A549 (cell line): ENCODE measurements around the gene CDCP1. TPM values are rescaled to one million over a fixed set of nuclear protein-coding genes. Genes with fewer than 3 reads are reported as not detected.
A peak's percentile ranks its signal among the peaks of the same experiment; 100 is the strongest.

ENCODE experiments used
- ATAC-seq, 2 experiments: fragments of 200-7000 bp in 1 of 2; fragments of >200 bp in 1 of 2; cut with Nextera tagmentation in 1 of 2; cut with Tn5 transposase in 1 of 2; 3 replicates each; pipeline versions ENCODE4 v1.8.0 to v1.9.1; 2018 to 2020; ENCODE audit warnings: mild to moderate bottlenecking in 1 of 2, moderate library complexity in 1 of 2
- CTCF ChIA-PET: fragments of 300-600 bp; sonication (Branson Sonifier 250); formaldehyde crosslinking; extraction: SDS; loops from one replicate; lab custom pipeline; 2021; ENCODE audit warnings: antibody characterized with exemption, inconsistent platforms; lab: Yijun Ruan, JAX
- POLR2A ChIA-PET: fragments of 350-600 bp; formaldehyde crosslinking; extraction: SDS; loops from one replicate; lab custom pipeline; 2021; ENCODE audit warnings: antibody characterized with exemption, inconsistent platforms; lab: Yijun Ruan, JAX
- DNase-seq, 2 experiments: peaks; one replicate each; pipeline versions ENCODE4 v3.0.0 to v3.0.0-alpha.2; 2011 to 2016; ENCODE audit warnings: low read depth in 1 of 2, low spot score in 1 of 2
- FAIRE-seq: peaks from 2 replicates; lab custom pipeline; 2011; peaks lifted over from hg19 to GRCh38; lab: Jason Lieb, UNC
- H3K27ac ChIP-seq, 2 experiments: fragments of >200 bp; sonication (Bioruptor Twin); formaldehyde crosslinking; 3 replicates each; pipeline ENCODE4 v1.5.1; 2016 to 2017
- H3K4me1 ChIP-seq: fragments of >200 bp; sonication (Bioruptor Twin); formaldehyde crosslinking; 3 replicates; pipeline ENCODE4 v1.6.1; 2016
- H3K4me2 ChIP-seq: fragments of >200 bp; sonication (Bioruptor Twin); formaldehyde crosslinking; 3 replicates; pipeline ENCODE4 v1.6.1; 2016
- H3K4me3 ChIP-seq: fragments of >200 bp; sonication (Bioruptor Twin); formaldehyde crosslinking; 3 replicates; pipeline ENCODE4 v1.5.1; 2016
- H3K9me3 ChIP-seq: fragments of >200 bp; sonication (Bioruptor Twin); formaldehyde crosslinking; 3 replicates; pipeline ENCODE4 v1.6.1; 2016
- ATOH8 ChIP-seq: fragments of 250-450 bp; sonication (Bioruptor Pico); IDR thresholded peaks from 2 replicates; pipeline ENCODE4 v1.5.0; 2020; ENCODE audit warnings: low read depth, mild to moderate bottlenecking, moderate library complexity
- BHLHE40 ChIP-seq: IDR thresholded peaks from 2 replicates; pipeline ENCODE4 v1.6.1; 2012; ENCODE audit warnings: low read depth, low read length, inconsistent platforms
- CEBPB ChIP-seq, 2 experiments: fragments of >200 bp in 1 of 2; sonication (Bioruptor Twin) in 1 of 2; formaldehyde crosslinking in 1 of 2; IDR thresholded peaks; 2 replicates each; pipeline ENCODE4 v1.6.1; 2012 to 2016
- CHD2 ChIP-seq: fragments of 150-350 bp; IDR thresholded peaks from 2 replicates; pipeline ENCODE4 v1.6.1; 2014; ENCODE audit warnings: low read length; ENCODE audit not compliant: partially characterized antibody
- CHD4 ChIP-seq: fragments of 200-600 bp; sonication (generic); IDR thresholded peaks from 2 replicates; pipeline ENCODE4 v1.6.1; 2016; ENCODE audit warnings: antibody characterized with exemption, mild to moderate bottlenecking, borderline replicate concordance
- EHF ChIP-seq: fragments of 250-450 bp; sonication (Bioruptor Pico); IDR thresholded peaks from 2 replicates; pipeline ENCODE4 v1.5.0; 2020; ENCODE audit warnings: mild to moderate bottlenecking
- EHMT2 ChIP-seq: fragments of 200-600 bp; sonication (generic); IDR thresholded peaks from 2 replicates; pipeline ENCODE4 v1.6.1; 2016; ENCODE audit warnings: antibody characterized with exemption, low read depth, mild to moderate bottlenecking, moderate library complexity
- FOSB ChIP-seq: fragments of 250-450 bp; sonication (Bioruptor Pico); IDR thresholded peaks from 2 replicates; pipeline ENCODE4 v1.5.0; 2020; ENCODE audit warnings: mild to moderate bottlenecking, moderate library complexity
- HMGXB4 ChIP-seq: fragments of 250-450 bp; sonication (Bioruptor Pico); IDR thresholded peaks from 2 replicates; pipeline ENCODE4 v1.5.0; 2021; ENCODE audit warnings: mild to moderate bottlenecking, moderate library complexity, borderline replicate concordance
- HOXA7 ChIP-seq: fragments of 250-450 bp; sonication (Bioruptor Pico); IDR thresholded peaks from 2 replicates; pipeline ENCODE4 v1.5.0; 2020; ENCODE audit warnings: mild to moderate bottlenecking, moderate library complexity
- KDM5A ChIP-seq: fragments of 200-600 bp; sonication (generic); IDR thresholded peaks from 2 replicates; pipeline ENCODE4 v1.6.1; 2016; ENCODE audit warnings: antibody characterized with exemption, mild to moderate bottlenecking
- NFE2L2 ChIP-seq: fragments of 150-350 bp; conservative IDR thresholded peaks from 2 replicates; pipeline ENCODE4 v1.6.1; 2014; ENCODE audit warnings: low read length
- NPAS2 ChIP-seq: fragments of 250-450 bp; sonication (Bioruptor Pico); IDR thresholded peaks from 2 replicates; pipeline ENCODE4 v1.8.0; 2022; ENCODE audit warnings: mild to moderate bottlenecking, moderate library complexity, borderline replicate concordance
- PHF8 ChIP-seq: fragments of 200-600 bp; sonication (generic); IDR thresholded peaks from 2 replicates; pipeline ENCODE4 v1.6.1; 2016; ENCODE audit warnings: low read depth, mild to moderate bottlenecking, antibody characterized with exemption, moderate library complexity, borderline replicate concordance
- POLR2A ChIP-seq: IDR thresholded peaks from 2 replicates; pipeline ENCODE4 v1.6.1; 2012; ENCODE audit warnings: mild to moderate bottlenecking, low read length
- POLR2AphosphoS2 ChIP-seq: conservative IDR thresholded peaks from 2 replicates; pipeline ENCODE4 v1.6.1; 2012; ENCODE audit warnings: low read length, improper control_type of control experiment, inconsistent platforms
- RARB ChIP-seq: fragments of 250-450 bp; sonication (Bioruptor Pico); IDR thresholded peaks from 2 replicates; pipeline ENCODE4 v1.8.0; 2021; ENCODE audit warnings: mild to moderate bottlenecking, moderate library complexity
- RCOR1 ChIP-seq: fragments of 150-350 bp; IDR thresholded peaks from 2 replicates; pipeline ENCODE4 v1.6.1; 2014; ENCODE audit warnings: antibody characterized with exemption, low read length, low read depth
- RFX5 ChIP-seq: fragments of 450-650 bp; IDR thresholded peaks from 2 replicates; pipeline ENCODE4 v1.7.1; 2014; ENCODE audit warnings: antibody characterized with exemption, mild to moderate bottlenecking, moderate library complexity
- SMC3 ChIP-seq: fragments of >200 bp; sonication (Bioruptor Twin); formaldehyde crosslinking; IDR thresholded peaks from 3 replicates; pipeline ENCODE4 v1.6.1; 2018; ENCODE audit warnings: inconsistent platforms
- TFCP2L1 ChIP-seq: fragments of 250-450 bp; sonication (Bioruptor Pico); IDR thresholded peaks from 2 replicates; pipeline ENCODE4 v1.5.0; 2021; ENCODE audit warnings: mild to moderate bottlenecking
- TP53 ChIP-seq: fragments of 250-450 bp; sonication (Bioruptor Pico); IDR thresholded peaks from 2 replicates; pipeline ENCODE4 v1.5.0; 2021; ENCODE audit warnings: mild to moderate bottlenecking, moderate library complexity
- USF2 ChIP-seq: fragments of 450-650 bp; IDR thresholded peaks from 2 replicates; pipeline ENCODE4 v1.6.1; 2014; ENCODE audit warnings: antibody characterized with exemption
- ZFP36 ChIP-seq: fragments of 450-650 bp; IDR thresholded peaks from 2 replicates; pipeline ENCODE4 v1.6.1; 2014; ENCODE audit warnings: borderline replicate concordance; ENCODE audit not compliant: partially characterized antibody
- ZSCAN20 ChIP-seq: fragments of 250-450 bp; sonication (Bioruptor Pico); IDR thresholded peaks from 2 replicates; pipeline ENCODE4 v1.8.0; 2022; ENCODE audit warnings: mild to moderate bottlenecking, moderate library complexity
- WGBS: methylation state at CpG from one replicate; pipeline ENCODE4 v1.1.6; 2017; ENCODE audit errors: missing lambda C conversion rate; 5-methylcytosine and 5-hydroxymethylcytosine counted together
- polyA plus RNA-seq, 4 experiments: library from polyadenylated mRNA; depleted of rRNA in 3 of 4; stranded (reverse); fragments of >200 nt; fragmentation: RNase III in 1 of 4; extraction: RNeasy Plus Mini Kit Qiagen cat#74134 plus additional on column Dnase treatment in 1 of 4; gene quantifications; 2 replicates in 3 of 4; 3 replicates in 1 of 4; pipeline ENCODE4 v1.2.3, GENCODE V29; 2011 to 2017
- TF ChIP-seq, protein P1 (sequence below): fragments of 150-350 bp; IDR thresholded peaks from 2 replicates; pipeline ENCODE4 v1.6.1; 2014; ENCODE audit warnings: low read depth, mild to moderate bottlenecking, low read length
- TF ChIP-seq, protein P2 (sequence below): IDR thresholded peaks from 2 replicates; pipeline ENCODE4 v1.6.1; 2012; ENCODE audit warnings: low read depth, borderline replicate concordance
- TF ChIP-seq, protein P3 (sequence below): fragments of >200 bp; sonication (Bioruptor Twin); formaldehyde crosslinking; IDR thresholded peaks from 3 replicates; pipeline ENCODE4 v1.6.1; 2016

Gene CDCP1
- polyA plus RNA-seq, 2 of the 4 experiments (the other 2 are of a cell fraction), result 3.0 to 9.9 TPM

- WGBS, result 100% methylated on average over 1 of the region's 1 CpG
- no peaks in the 10 kb centered on the region for H3K4me1 ChIP-seq
- H3K9me3 ChIP-seq, result no peaks in the 10 kb centered on the region
- H3K27ac ChIP-seq, result no peak overlapping the region
- H3K4me3 ChIP-seq, result no peak overlapping the region
- no peak for TF ChIP-seq PHF8
- TF ChIP-seq HOXA7, result no peak
- TF ChIP-seq BHLHE40, result no peak
- no peak for TF ChIP-seq CHD4
- no peak for TF ChIP-seq KDM5A
- no peak for TF ChIP-seq NFE2L2
- TF ChIP-seq SMC3, result no peak
- TF ChIP-seq POLR2AphosphoS2, result no peak
- TF ChIP-seq CHD2, result no peak
- TF ChIP-seq, protein P1, sequence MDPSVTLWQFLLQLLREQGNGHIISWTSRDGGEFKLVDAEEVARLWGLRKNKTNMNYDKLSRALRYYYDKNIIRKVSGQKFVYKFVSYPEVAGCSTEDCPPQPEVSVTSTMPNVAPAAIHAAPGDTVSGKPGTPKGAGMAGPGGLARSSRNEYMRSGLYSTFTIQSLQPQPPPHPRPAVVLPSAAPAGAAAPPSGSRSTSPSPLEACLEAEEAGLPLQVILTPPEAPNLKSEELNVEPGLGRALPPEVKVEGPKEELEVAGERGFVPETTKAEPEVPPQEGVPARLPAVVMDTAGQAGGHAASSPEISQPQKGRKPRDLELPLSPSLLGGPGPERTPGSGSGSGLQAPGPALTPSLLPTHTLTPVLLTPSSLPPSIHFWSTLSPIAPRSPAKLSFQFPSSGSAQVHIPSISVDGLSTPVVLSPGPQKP, result no peak
- no peak for TF ChIP-seq EHF (CRISPR knock-in tag)
- no peak for TF ChIP-seq ATOH8 (CRISPR knock-in tag)
- no peak for TF ChIP-seq CEBPB (IDR thresholded peaks at IDR 0.05)
- no peak for TF ChIP-seq RARB (CRISPR knock-in tag)
- TF ChIP-seq FOSB (CRISPR knock-in tag), result no peak
- DNase-seq (no peak), FAIRE-seq (no peak), ATAC-seq (no peak)
- ChIA-PET POLR2A (no interaction called here), CTCF (interaction anchor here (1.1 kb wide), 2 partner anchors 12 to 131 kb away, joined by 3 to 4 read pairs; no protein-coding TSS in a partner anchor)
- no peak overlapping the region for H3K4me2 ChIP-seq
Measured at GRCh38 chr3:45079715-45080114, 66.5 kb downstream of the CDCP1 start.

DNA sequence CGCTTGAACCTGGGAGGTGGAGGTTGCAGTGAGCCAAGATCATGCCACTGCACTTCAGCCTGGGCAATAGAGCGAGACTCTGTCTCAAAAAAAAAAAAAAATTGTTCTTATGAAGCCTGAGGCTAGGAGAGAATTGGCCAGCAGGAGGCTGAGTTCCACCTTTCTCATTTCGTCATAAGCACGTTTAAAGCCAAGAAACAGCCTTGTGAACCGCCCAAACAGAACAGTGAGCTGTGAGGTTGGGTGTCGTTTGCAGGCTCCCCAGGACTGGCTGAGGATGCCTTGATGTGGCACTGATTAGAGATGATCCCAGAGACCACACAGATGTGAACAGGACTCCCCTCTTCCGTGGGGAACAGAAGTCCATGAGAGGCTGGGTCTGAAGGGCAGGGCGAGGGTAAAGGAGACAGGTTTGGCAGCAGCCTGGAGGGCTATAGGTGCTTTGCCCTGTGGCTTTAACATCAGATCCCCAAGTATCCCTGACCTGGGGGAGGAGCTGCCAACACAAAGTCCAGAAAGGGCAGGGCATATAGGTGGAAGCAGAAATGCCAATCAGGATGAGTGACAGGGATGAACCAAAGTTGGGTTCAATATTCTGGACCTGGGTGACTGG, 67.2 kb downstream of the CDCP1 start:
- TF ChIP-seq RCOR1 (no peak), RARB (CRISPR knock-in tag) (no peak), TP53 (no peak), USF2 (no peak), CHD2 (no peak), HMGXB4 (no peak), EHMT2 (no peak), POLR2A (no peak), ZFP36 (no peak), HOXA7 (no peak), ZSCAN20 (CRISPR knock-in tag) (no peak), TFCP2L1 (no peak), NPAS2 (CRISPR knock-in tag) (no peak), RFX5 (no peak), KDM5A (no peak), BHLHE40 (no peak), SMC3 (no peak)
- TF ChIP-seq, protein P2, sequence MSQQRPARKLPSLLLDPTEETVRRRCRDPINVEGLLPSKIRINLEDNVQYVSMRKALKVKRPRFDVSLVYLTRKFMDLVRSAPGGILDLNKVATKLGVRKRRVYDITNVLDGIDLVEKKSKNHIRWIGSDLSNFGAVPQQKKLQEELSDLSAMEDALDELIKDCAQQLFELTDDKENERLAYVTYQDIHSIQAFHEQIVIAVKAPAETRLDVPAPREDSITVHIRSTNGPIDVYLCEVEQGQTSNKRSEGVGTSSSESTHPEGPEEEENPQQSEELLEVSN, result no peak
- TF ChIP-seq, protein P3, sequence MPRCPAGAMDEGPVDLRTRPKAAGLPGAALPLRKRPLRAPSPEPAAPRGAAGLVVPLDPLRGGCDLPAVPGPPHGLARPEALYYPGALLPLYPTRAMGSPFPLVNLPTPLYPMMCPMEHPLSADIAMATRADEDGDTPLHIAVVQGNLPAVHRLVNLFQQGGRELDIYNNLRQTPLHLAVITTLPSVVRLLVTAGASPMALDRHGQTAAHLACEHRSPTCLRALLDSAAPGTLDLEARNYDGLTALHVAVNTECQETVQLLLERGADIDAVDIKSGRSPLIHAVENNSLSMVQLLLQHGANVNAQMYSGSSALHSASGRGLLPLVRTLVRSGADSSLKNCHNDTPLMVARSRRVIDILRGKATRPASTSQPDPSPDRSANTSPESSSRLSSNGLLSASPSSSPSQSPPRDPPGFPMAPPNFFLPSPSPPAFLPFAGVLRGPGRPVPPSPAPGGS, result no peak
- TF ChIP-seq, protein P1, result no peak
- Histone ChIP-seq H3K4me1 (no peaks in the 10 kb centered on the region), H3K4me2 (no peak overlapping the region), H3K4me3 (no peak overlapping the region), H3K9me3 (no peaks in the 10 kb centered on the region), H3K27ac (no peak overlapping the region)
- DNase-seq (peak in 1 of 2 experiments; percentile 46), ATAC-seq (peak in 1 of 2 experiments; percentile 32; a peak in 1 of 6 replicates), FAIRE-seq (no peak)
- ChIA-PET CTCF (interaction anchor here (0.7 to 1.1 kb wide), 2 partner anchors 13 to 300 kb away, joined by 3 read pairs; no protein-coding TSS in a partner anchor), POLR2A (no interaction called here)
- WGBS, result 54% methylated on average over 8 of the region's 8 CpGs
